ENCODE measurements around the gene ENAM. TPM values are rescaled to one million over a fixed set of nuclear protein-coding genes. Genes with fewer than 3 reads are reported as not detected.

Gene ENAM
- total and polyA plus RNA-seq, 10 of the 15 experiments (the other 5 are each of a cell fraction or from before 2014, with no cell fraction given): 0.04 to 1.3 (median 0.21) TPM

DNA sequence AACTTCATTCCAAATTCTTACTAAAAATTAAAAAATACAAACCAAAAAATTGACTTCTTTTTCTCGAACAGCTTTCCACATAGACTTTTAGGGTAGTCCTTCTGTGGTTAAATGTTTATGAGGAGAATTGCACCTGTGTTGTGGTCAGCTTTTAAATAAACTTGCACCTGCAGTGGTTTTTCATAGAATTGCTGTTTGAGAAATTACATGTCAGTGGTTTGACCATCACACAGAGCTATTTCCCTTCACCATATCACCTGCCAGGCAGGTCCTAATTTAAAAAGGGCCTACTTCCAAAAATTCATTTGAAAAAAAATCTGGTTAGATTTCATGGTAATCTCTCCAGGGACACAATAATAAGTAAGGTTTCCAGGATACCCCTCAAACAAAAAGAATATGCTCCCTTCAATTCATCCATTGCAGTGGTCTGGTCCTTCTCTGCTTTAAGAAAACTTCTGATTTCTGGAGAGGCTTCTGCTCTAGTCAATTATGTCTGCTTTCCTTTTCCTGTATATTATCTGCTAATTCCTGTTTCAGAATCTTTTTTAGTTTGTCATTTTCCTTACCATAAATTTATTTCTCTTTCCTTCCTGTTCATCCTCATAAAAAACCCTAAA is 49.9 kb downstream of the ENAM start (continued):
- no peak for TF ChIP-seq ASH2L (IDR thresholded peaks at IDR 0.05; ENCODE audit: borderline replicate concordance, low read depth)
- no peak for TF ChIP-seq CHD1 (IDR thresholded peaks at IDR 0.05; ENCODE audit: low read depth, low read length)
- TF ChIP-seq RUNX3 (IDR thresholded peaks at IDR 0.05; ENCODE audit: low read length): peak; percentile 100
- TF ChIP-seq SUPT20H (IDR thresholded peaks at IDR 0.05; ENCODE audit: borderline replicate concordance, control insufficient read depth, low read depth, low read length): no peak
- no peak for TF ChIP-seq HSF1 (IDR thresholded peaks at IDR 0.05; ENCODE audit: low read depth, low read length)
- TF ChIP-seq, protein P1, sequence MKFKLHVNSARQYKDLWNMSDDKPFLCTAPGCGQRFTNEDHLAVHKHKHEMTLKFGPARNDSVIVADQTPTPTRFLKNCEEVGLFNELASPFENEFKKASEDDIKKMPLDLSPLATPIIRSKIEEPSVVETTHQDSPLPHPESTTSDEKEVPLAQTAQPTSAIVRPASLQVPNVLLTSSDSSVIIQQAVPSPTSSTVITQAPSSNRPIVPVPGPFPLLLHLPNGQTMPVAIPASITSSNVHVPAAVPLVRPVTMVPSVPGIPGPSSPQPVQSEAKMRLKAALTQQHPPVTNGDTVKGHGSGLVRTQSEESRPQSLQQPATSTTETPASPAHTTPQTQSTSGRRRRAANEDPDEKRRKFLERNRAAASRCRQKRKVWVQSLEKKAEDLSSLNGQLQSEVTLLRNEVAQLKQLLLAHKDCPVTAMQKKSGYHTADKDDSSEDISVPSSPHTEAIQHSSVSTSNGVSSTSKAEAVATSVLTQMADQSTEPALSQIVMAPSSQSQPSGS (IDR thresholded peaks at IDR 0.05; ENCODE audit: low read length): peak; percentile 89
- TF ChIP-seq HDAC2 (IDR thresholded peaks at IDR 0.05): no peak
- peak; percentile 46 for TF ChIP-seq EED (IDR thresholded peaks at IDR 0.05; ENCODE audit: low read depth)
- TF ChIP-seq, protein P2, sequence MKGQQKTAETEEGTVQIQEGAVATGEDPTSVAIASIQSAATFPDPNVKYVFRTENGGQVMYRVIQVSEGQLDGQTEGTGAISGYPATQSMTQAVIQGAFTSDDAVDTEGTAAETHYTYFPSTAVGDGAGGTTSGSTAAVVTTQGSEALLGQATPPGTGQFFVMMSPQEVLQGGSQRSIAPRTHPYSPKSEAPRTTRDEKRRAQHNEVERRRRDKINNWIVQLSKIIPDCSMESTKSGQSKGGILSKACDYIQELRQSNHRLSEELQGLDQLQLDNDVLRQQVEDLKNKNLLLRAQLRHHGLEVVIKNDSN (IDR thresholded peaks at IDR 0.05; ENCODE audit: borderline replicate concordance, extremely low read length, insufficient read depth, low read depth, low read length): no peak
- peak; percentile 55; the same call in 1 of the 2 replicates for TF ChIP-seq NR2F1 (conservative IDR thresholded peaks at IDR 0.05)
- peak; percentile 75; the same call in 1 of the 2 replicates for TF ChIP-seq MTA3 (IDR thresholded peaks at IDR 0.05; ENCODE audit: borderline replicate concordance, low read length)
- TF ChIP-seq MLLT1 (IDR thresholded peaks at IDR 0.05): peak; percentile 85
- TF ChIP-seq TCF12 (IDR thresholded peaks at IDR 0.05; ENCODE audit: low read depth, low read length): peak; percentile 97
- TF ChIP-seq CREM (IDR thresholded peaks at IDR 0.05; ENCODE audit: low read depth): peak; percentile 83
- TF ChIP-seq CBX5 (IDR thresholded peaks at IDR 0.05; ENCODE audit: low read depth): 0 out of 2 replicates have a peak, but pooled peaks have one; percentile 45
- TF ChIP-seq, protein P3, sequence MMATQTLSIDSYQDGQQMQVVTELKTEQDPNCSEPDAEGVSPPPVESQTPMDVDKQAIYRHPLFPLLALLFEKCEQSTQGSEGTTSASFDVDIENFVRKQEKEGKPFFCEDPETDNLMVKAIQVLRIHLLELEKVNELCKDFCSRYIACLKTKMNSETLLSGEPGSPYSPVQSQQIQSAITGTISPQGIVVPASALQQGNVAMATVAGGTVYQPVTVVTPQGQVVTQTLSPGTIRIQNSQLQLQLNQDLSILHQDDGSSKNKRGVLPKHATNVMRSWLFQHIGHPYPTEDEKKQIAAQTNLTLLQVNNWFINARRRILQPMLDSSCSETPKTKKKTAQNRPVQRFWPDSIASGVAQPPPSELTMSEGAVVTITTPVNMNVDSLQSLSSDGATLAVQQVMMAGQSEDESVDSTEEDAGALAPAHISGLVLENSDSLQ (IDR thresholded peaks at IDR 0.05): peak; percentile 22; the same call in 1 of the 2 replicates
- TF ChIP-seq PML (IDR thresholded peaks at IDR 0.05; ENCODE audit: low read length): peak; percentile 59; the same call in 1 of the 2 replicates
- peak; percentile 93 for TF ChIP-seq TCF3 (IDR thresholded peaks at IDR 0.05; ENCODE audit: borderline replicate concordance, insufficient read depth, low read depth, low read length)
- peak; percentile 97 for TF ChIP-seq NFIC (IDR thresholded peaks at IDR 0.05; ENCODE audit: low read depth, low read length)
- no peak for TF ChIP-seq POLR2AphosphoS5 (IDR thresholded peaks at IDR 0.05; ENCODE audit: low read length)
- peak; percentile 88 for TF ChIP-seq BCL11A (IDR thresholded peaks at IDR 0.05; ENCODE audit: low read depth, low read length)
- peak; percentile 92 for TF ChIP-seq MEF2A (IDR thresholded peaks at IDR 0.05; ENCODE audit: insufficient read depth, low read depth, low read length)
- TF ChIP-seq IKZF1 (conservative IDR thresholded peaks at IDR 0.05): peak; percentile 77
- TF ChIP-seq CEBPB (IDR thresholded peaks at IDR 0.05; ENCODE audit: borderline replicate concordance in 1 of 2, low read depth in 2 of 2, low read length in 2 of 2): 0 out of 4 replicates have a peak, but pooled peaks of 1 of the 2 experiments have one; percentile 67
- peak in 1 of 2 experiments; percentile 86; a peak in 2 of 4 replicates for TF ChIP-seq ETV6 (conservative IDR thresholded peaks at IDR 0.05 in 1 of 2, IDR thresholded peaks at IDR 0.05 in 1 of 2; ENCODE audit: borderline replicate concordance in 1 of 2, low read depth in 1 of 2)

Measured in GM12878 (cell line).